ENCODE measurements around the gene PAPSS2.
"Not testable (repeated sequence)": the region's sequence is repeated elsewhere in the genome, so short reads cannot be mapped to it uniquely, and the experiment has no call there.

Gene PAPSS2

DNA sequence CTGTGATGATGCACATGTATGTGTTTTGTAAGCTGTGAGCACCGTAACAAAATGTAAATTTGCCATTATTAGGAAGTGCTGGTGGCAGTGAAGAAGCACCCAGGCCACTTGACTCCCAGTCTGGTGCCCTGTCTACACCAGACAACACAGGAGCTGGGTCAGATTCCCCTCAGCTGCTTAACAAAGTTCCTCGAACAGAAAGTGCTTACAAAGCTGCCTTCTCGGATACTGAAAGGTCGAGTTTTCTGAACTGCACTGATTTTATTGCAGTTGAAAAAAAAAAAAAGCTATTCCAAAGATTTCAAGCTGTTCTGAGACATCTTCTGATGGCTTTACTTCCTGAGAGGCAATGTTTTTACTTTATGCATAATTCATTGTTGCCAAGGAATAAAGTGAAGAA lies 87.2 kb downstream of the PAPSS2 start:
- H3K4me3 ChIP-seq (ENCODE audit: low read depth, low read length), result no peak overlapping the region

DNA sequence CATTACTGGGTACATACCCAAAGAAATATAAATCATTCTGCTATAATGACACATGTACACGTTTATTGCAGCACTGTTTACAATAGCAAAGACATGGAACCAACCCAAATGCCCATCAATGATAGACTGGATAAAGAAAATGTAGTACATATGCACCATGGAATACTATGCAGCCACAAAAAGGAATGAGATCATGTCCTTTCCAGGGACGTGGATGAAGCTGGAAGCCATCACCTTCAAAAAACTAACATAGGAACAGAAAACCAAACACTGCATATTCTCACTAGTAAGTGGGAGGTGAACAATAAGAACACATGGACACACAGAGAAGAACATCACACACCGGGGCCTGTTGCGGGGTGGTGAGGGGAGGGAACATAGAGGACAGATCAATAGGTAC lies 88.6 kb downstream of the PAPSS2 start:
- H3K4me3 ChIP-seq (ENCODE audit: low read depth, low read length); DNase-seq (ENCODE audit: low read depth): not testable (repeated sequence)

More for the DNA sequence above, 87.2 kb downstream of the PAPSS2 start:
- no peak for DNase-seq (ENCODE audit: low read depth)
- TF ChIP-seq, protein P1, sequence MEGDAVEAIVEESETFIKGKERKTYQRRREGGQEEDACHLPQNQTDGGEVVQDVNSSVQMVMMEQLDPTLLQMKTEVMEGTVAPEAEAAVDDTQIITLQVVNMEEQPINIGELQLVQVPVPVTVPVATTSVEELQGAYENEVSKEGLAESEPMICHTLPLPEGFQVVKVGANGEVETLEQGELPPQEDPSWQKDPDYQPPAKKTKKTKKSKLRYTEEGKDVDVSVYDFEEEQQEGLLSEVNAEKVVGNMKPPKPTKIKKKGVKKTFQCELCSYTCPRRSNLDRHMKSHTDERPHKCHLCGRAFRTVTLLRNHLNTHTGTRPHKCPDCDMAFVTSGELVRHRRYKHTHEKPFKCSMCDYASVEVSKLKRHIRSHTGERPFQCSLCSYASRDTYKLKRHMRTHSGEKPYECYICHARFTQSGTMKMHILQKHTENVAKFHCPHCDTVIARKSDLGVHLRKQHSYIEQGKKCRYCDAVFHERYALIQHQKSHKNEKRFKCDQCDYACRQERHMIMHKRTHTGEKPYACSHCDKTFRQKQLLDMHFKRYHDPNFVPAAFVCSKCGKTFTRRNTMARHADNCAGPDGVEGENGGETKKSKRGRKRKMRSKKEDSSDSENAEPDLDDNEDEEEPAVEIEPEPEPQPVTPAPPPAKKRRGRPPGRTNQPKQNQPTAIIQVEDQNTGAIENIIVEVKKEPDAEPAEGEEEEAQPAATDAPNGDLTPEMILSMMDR (IDR thresholded peaks at IDR 0.05; ENCODE audit: control insufficient read depth, extremely low read depth, insufficient read depth), result no peak

DNA sequence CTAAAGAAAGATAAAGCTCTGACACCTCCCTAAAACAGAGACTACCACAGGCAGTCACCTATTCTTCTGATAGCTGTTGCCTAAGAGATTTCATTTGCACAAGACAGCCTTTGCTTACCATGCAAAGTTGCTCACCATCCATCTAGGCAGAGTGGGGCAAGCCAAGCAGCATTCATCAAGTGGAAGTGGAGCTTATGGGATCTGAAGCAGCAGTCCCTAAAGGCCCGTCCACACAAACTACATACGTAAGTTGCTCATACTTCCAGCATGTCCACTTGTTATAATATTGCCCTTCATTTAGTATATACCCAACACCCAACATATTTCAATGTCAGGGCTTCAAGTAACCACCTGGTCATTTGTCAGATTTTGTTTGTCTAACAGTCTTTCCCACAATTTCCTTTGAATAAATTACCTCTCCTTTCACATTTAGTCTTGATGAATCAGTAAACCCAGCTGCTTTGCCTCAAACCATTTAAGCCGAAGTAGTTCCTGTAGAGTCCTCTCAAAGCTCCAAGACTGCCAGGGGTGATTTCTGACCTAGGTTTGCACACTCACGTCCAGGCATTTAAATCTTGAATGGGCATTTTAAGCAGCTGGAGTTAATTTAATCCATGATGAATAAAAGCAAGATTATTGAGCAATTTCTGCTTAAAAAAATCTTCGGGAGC lies 90.5 kb downstream of the PAPSS2 start:
- DNase-seq (ENCODE audit: low read depth), result no peak
- TF ChIP-seq, protein P1 (IDR thresholded peaks at IDR 0.05; ENCODE audit: control insufficient read depth, extremely low read depth, insufficient read depth), result no peak
- H3K4me3 ChIP-seq (ENCODE audit: low read depth, low read length), result no peak overlapping the region

DNA sequence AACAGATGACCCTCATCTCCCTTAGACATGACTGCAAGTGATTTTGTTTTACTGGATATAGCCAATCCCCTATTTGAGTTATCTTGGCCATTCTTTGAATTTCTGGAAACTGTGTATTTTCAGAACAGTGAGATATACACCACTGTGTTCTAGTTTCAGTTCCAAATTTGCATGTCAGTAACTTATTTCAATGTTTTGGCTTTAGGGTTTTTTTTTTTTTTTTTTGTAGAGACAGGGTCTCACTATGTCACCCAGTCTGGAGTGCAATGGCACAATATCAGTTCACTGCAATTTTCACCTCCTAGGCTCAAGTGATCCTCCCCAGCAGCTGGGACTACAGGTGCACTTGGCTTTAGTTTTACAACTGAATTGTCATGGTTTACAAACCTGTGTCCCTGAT lies 91.1 kb downstream of the PAPSS2 start:
- no peak overlapping the region for H3K4me3 ChIP-seq (ENCODE audit: low read depth, low read length)
- DNase-seq (ENCODE audit: low read depth), result no peak
- TF ChIP-seq, protein P1 (IDR thresholded peaks at IDR 0.05; ENCODE audit: control insufficient read depth, extremely low read depth, insufficient read depth), result no peak

DNA sequence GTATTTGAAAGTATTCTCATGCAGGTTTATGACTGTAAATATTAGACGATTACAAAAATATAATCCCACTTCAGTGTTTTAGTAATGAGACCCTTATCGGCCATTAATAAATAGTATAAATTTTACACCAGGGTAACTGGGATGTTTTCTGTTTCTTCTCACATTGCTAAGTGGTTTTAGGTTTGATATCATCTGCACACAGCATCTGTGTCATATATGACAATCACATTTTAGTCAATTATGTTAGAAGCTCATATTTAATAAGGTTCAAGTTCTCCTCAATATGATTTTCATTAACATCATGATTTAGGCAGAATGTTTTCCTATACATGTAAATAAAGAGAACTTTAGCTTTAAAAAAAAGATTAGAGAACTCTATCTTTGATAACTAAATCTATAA lies 91.6 kb downstream of the PAPSS2 start:
- TF ChIP-seq, protein P1 (IDR thresholded peaks at IDR 0.05; ENCODE audit: control insufficient read depth, extremely low read depth, insufficient read depth), result no peak
- DNase-seq (ENCODE audit: low read depth), result no peak
- no peak overlapping the region for H3K4me3 ChIP-seq (ENCODE audit: low read depth, low read length)

DNA sequence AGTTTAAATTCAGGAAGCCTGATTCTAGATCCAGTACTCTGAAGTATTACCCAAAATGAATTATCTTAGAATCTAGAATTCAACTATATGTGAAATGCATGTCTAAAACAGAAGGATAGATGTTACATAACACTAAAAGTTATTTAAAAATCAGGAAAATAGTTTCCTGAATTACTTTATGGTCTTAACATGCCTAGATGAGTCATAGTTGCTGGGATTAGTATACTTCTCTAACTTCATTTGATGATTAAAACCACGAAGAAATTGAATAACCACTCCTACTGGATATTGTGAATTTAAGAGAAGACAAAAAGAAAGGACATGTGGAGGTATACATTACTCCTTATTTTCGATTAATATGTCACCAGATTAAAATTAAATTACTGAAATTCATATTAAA lies 92.9 kb downstream of the PAPSS2 start:
- TF ChIP-seq, protein P1 (IDR thresholded peaks at IDR 0.05; ENCODE audit: control insufficient read depth, extremely low read depth, insufficient read depth), result no peak
- no peak for DNase-seq (ENCODE audit: low read depth)
- H3K4me3 ChIP-seq (ENCODE audit: low read depth, low read length), result no peak overlapping the region

DNA sequence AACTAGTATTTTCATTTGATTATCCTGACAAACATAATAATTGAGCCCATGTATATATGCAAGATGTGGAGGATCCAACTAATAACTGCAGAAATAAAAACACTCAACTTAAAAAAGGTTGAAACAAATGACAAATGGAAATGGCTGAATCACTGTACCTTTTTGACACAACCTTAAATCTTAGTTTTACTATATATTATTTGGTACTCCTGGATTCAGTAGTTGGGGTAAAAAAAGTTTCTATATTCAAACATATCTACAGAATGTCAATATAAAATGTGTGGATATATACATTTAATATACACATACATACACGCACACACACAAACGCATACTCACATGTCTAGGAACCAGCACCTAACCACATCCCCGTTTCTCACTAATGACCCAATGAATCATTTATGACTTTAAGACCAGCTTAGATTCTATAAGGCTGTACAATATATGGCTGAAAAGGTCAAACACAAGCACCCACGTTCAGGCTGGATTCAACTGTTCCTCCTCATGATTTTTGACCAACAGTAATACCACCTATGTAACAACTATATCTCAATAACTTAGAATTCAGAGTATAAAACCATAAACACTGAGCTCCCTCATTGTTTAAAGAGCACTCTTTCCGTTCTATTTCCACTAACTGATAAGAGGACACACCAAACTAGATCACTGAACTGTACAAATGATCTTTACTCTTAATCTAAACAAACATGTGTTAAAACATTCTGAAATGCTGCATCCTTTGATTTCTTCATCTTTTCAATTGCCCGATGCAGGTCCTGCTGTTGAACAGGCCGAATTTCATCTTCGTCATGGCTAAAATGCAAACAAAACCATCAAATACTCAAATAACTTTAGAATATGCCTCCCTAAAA lies 94.6 kb downstream of the PAPSS2 start:
- DNase-seq (ENCODE audit: low read depth), result no peak
- no peak overlapping the region for H3K4me3 ChIP-seq (ENCODE audit: low read depth, low read length)
- TF ChIP-seq, protein P1 (IDR thresholded peaks at IDR 0.05; ENCODE audit: control insufficient read depth, extremely low read depth, insufficient read depth), result no peak

Data from LNCaP clone FGC (cell line).